CD14-positive monocyte (primary cell): ENCODE results near the gene CCNK. TPM values are rescaled to one million over a fixed set of nuclear protein-coding genes. Genes with fewer than 3 reads are reported as not detected.
A peak's percentile ranks its signal among the peaks of the same experiment; 100 is the strongest.

Experiments
- DNase-seq, 3 donors: peaks; one replicate each; pipeline ENCODE4 v3.0.0-alpha.2; 2011 to 2022
- H2AFZ ChIP-seq: 2 replicates; pipeline ENCODE4 v1.6.0; 2012; ENCODE audit warnings: mild to moderate bottlenecking, low read depth, low read length, inconsistent platforms; ENCODE audit not compliant: insufficient read depth, poor library complexity, severe bottlenecking
- H3K27ac ChIP-seq, 2 donors: 1 replicate in 1 of 2; 2 replicates in 1 of 2; pipeline ENCODE4 v1.5.1; 2012 to 2013; ENCODE audit warnings: low read length in 2 of 2, control low read depth in 1 of 2, inconsistent platforms in 1 of 2, low read depth in 1 of 2, mild to moderate bottlenecking in 1 of 2
- H3K27me3 ChIP-seq, 2 donors: one replicate each; pipeline versions ENCODE4 v1.6.0 to v1.6.1; 2011 to 2013; ENCODE audit warnings: low read length in 2 of 2; ENCODE audit not compliant: control insufficient read depth in 2 of 2, insufficient read depth in 2 of 2
- H3K36me3 ChIP-seq, 2 donors: replicated peaks in 1 of 2; 1 replicate in 1 of 2; 2 replicates in 1 of 2; pipeline versions ENCODE4 v1.5.1 to v1.6.1; 2012 to 2013; ENCODE audit warnings: low read length in 2 of 2, control low read depth in 1 of 2, inconsistent platforms in 1 of 2, mild to moderate bottlenecking in 1 of 2; ENCODE audit not compliant: insufficient read depth in 2 of 2, control insufficient read depth in 1 of 2
- H3K4me1 ChIP-seq, 2 donors: 1 replicate in 1 of 2; 2 replicates in 1 of 2; pipeline versions ENCODE4 v1.5.1 to v1.6.1; 2012 to 2013; ENCODE audit warnings: low read length in 2 of 2, control low read depth in 1 of 2, inconsistent platforms in 1 of 2, mild to moderate bottlenecking in 1 of 2, moderate library complexity in 1 of 2; ENCODE audit not compliant: insufficient read depth in 2 of 2, control insufficient read depth in 1 of 2
- H3K4me2 ChIP-seq: replicated peaks from 2 replicates; pipeline ENCODE3; 2012; ENCODE audit warnings: low read length, moderate library complexity, mild to moderate bottlenecking; ENCODE audit not compliant: poor library complexity, severe bottlenecking; ENCODE audit errors: extremely low read depth
- H3K4me3 ChIP-seq, 3 experiments: fragments of 200-600 bp in 1 of 3; sonication (generic) in 1 of 3; replicated peaks in 1 of 3; 1 replicate in 2 of 3; 2 replicates in 1 of 3; pipeline ENCODE4 v1.5.1; 2011 to 2013; ENCODE audit warnings: low read length in 3 of 3, mild to moderate bottlenecking in 3 of 3, control low read depth in 2 of 3, low read depth in 2 of 3, inconsistent platforms in 1 of 3, moderate library complexity in 1 of 3
- H3K79me2 ChIP-seq: 2 replicates; pipeline ENCODE4 v1.6.0; 2012; ENCODE audit warnings: mild to moderate bottlenecking, control low read depth, inconsistent platforms, low read length, moderate library complexity; ENCODE audit not compliant: insufficient read depth
- H3K9ac ChIP-seq: 2 replicates; pipeline ENCODE4 v1.6.0; 2017; ENCODE audit warnings: low read length, mild to moderate bottlenecking; ENCODE audit not compliant: insufficient read depth, poor library complexity, severe bottlenecking
- H3K9me3 ChIP-seq, 2 donors: replicated peaks in 1 of 2; 1 replicate in 1 of 2; 2 replicates in 1 of 2; pipeline versions ENCODE4 v1.5.1 to v1.6.1; 2012 to 2013; ENCODE audit warnings: low read length in 2 of 2, control low read depth in 1 of 2; ENCODE audit not compliant: control insufficient read depth in 1 of 2, insufficient read depth in 1 of 2
- H4K20me1 ChIP-seq: 2 replicates; pipeline ENCODE4 v1.6.0; 2012; ENCODE audit warnings: mild to moderate bottlenecking, low read length, control low read depth, moderate library complexity; ENCODE audit not compliant: insufficient read depth
- H3K27ac Mint-ChIP-seq, 7 donors: one replicate each; pipeline ENCODE4 v1.8.0; 2020; ENCODE audit warnings: mild to moderate bottlenecking in 7 of 7, mixed read lengths in 7 of 7, moderate library complexity in 6 of 7, inconsistent platforms in 2 of 7
- H3K27me3 Mint-ChIP-seq, 3 donors: one replicate each; pipeline ENCODE4 v1.8.0; 2021 to 2022; ENCODE audit warnings: low read depth in 3 of 3, mild to moderate bottlenecking in 3 of 3, mixed read lengths in 3 of 3, moderate library complexity in 3 of 3, inconsistent platforms in 1 of 3
- H3K36me3 Mint-ChIP-seq, 2 donors: one replicate each; pipeline ENCODE4 v1.8.0; 2020; ENCODE audit warnings: mixed read lengths in 2 of 2, inconsistent platforms in 1 of 2, mild to moderate bottlenecking in 1 of 2
- H3K4me1 Mint-ChIP-seq: one replicate; pipeline ENCODE4 v1.8.0; 2020; ENCODE audit warnings: mild to moderate bottlenecking, mixed read lengths
- H3K4me3 Mint-ChIP-seq, 2 donors: one replicate each; pipeline ENCODE4 v1.8.0; 2020; ENCODE audit warnings: mild to moderate bottlenecking in 2 of 2, mixed read lengths in 2 of 2, moderate library complexity in 1 of 2
- H3K9me3 Mint-ChIP-seq, 7 donors: one replicate each; pipeline ENCODE4 v1.8.0; 2020 to 2022; ENCODE audit warnings: mixed read lengths in 7 of 7, mild to moderate bottlenecking in 6 of 7, moderate library complexity in 6 of 7, inconsistent platforms in 2 of 7
- WGBS: methylation state at CpG from one replicate; pipeline ENCODE4 v1.1.5; 2013; ENCODE audit warnings: missing lambda C conversion rate; ENCODE audit not compliant: insufficient coverage; 5-methylcytosine and 5-hydroxymethylcytosine counted together
- intact Hi-C, 2 donors: fragments of 100-400 bp; cut with micrococcal nuclease; formaldehyde crosslinking; loops; one replicate each; pipeline versions ENCODE4 v1.15.0 to v1.15.1; 2023
- polyA plus RNA-seq, 3 donors: library from polyadenylated mRNA; depleted of rRNA in 1 of 3; unstranded in 2 of 3; stranded (reverse) in 1 of 3; fragments of 300-500 nt in 2 of 3; fragments of >200 nt in 1 of 3; fragmentation: Illumina TruSeq in 2 of 3; gene quantifications; 1 replicate in 2 of 3; 2 replicates in 1 of 3; pipeline ENCODE4 v1.2.3, GENCODE V29; 2012 to 2021
- TF ChIP-seq, protein P1 (sequence below): fragments of 200-600 bp; IDR thresholded peaks from one replicate; pipeline ENCODE4 v1.8.0; 2022; ENCODE audit warnings: antibody characterized with exemption, mild to moderate bottlenecking

The CCNK gene
- polyA plus RNA-seq, 3 donors, result 7.7 to 21.5 (median 14.7) TPM

- Mint-ChIP-seq H3K4me3 (no peak overlapping the region), H3K36me3 (peaks cover 0 to 3% of the 10 kb centered on the region in 2 donors), H3K9me3 (no peaks in the 10 kb centered on the region), H3K4me1 (peaks cover 28% of the 10 kb centered on the region), H3K27me3 (no peaks in the 10 kb centered on the region), H3K27ac (peak overlapping the region in 2 of 7 donors; percentile 2 to 51)
- no CpG with 5 or more reads among the region's 4 CpGs for WGBS
- no peak overlapping the region for H3K4me3 ChIP-seq
- intact Hi-C loops, result no loop called here
- H3K4me2 ChIP-seq, result no peak overlapping the region
- no peaks in the 10 kb centered on the region for H3K9me3 ChIP-seq
- no peak overlapping the region for H2AFZ ChIP-seq
- no peak for DNase-seq
- H3K79me2 ChIP-seq, result peaks cover 100% of the 10 kb centered on the region
- H4K20me1 ChIP-seq, result peaks cover 98% of the 10 kb centered on the region
- no peaks in the 10 kb centered on the region for H3K27me3 ChIP-seq
- H3K36me3 ChIP-seq, result no peaks in the 10 kb centered on the region
- no peak overlapping the region for H3K9ac ChIP-seq
- peak overlapping the region in 1 of 2 donors; percentile 22 for H3K27ac ChIP-seq
- H3K4me1 ChIP-seq, result peaks cover 11 to 18% of the 10 kb centered on the region in 2 donors
- TF ChIP-seq, protein P1, sequence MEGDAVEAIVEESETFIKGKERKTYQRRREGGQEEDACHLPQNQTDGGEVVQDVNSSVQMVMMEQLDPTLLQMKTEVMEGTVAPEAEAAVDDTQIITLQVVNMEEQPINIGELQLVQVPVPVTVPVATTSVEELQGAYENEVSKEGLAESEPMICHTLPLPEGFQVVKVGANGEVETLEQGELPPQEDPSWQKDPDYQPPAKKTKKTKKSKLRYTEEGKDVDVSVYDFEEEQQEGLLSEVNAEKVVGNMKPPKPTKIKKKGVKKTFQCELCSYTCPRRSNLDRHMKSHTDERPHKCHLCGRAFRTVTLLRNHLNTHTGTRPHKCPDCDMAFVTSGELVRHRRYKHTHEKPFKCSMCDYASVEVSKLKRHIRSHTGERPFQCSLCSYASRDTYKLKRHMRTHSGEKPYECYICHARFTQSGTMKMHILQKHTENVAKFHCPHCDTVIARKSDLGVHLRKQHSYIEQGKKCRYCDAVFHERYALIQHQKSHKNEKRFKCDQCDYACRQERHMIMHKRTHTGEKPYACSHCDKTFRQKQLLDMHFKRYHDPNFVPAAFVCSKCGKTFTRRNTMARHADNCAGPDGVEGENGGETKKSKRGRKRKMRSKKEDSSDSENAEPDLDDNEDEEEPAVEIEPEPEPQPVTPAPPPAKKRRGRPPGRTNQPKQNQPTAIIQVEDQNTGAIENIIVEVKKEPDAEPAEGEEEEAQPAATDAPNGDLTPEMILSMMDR, result no peak
Observed at GRCh38 chr14:99472937-99473336, 8.3 kb upstream of the CCNK start.

DNA sequence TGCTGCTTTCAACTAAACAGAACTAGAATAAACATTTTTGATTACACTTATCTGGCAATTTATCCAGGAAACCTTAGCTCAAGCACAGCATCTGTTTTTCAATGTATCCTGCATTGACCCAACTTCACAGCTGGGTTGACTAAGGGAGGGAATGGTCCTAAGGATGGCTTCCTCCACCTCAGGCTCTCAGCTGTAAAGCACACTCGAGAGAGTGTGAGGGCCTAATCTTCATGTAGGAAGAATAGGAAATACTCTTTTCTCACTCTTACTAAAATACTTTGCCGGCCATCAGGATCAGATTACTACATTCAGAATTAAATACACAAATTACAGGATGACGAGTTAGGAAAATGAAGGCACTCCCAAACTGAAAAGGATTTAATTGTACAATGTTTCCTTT is 7.8 kb upstream of the CCNK start:
- H3K79me2 ChIP-seq, result peaks cover 100% of the 10 kb centered on the region
- TF ChIP-seq, protein P1, result no peak
- H3K4me1 ChIP-seq, result peaks cover 11 to 22% of the 10 kb centered on the region in 2 donors
- H3K27me3 Mint-ChIP-seq, result no peaks in the 10 kb centered on the region
- H2AFZ ChIP-seq, result no peak overlapping the region
- no peaks in the 10 kb centered on the region for H3K27me3 ChIP-seq
- H3K36me3 ChIP-seq, result no peaks in the 10 kb centered on the region
- no peaks in the 10 kb centered on the region for H3K9me3 Mint-ChIP-seq
- H3K36me3 Mint-ChIP-seq, result peaks cover 0 to 3% of the 10 kb centered on the region in 2 donors
- H3K4me3 Mint-ChIP-seq, result no peak overlapping the region
- intact Hi-C loops, result no loop called here
- no peak overlapping the region for H3K27ac Mint-ChIP-seq
- peaks cover 98% of the 10 kb centered on the region for H4K20me1 ChIP-seq
- no peak overlapping the region for H3K4me2 ChIP-seq
- WGBS, result 88% methylated on average over 1 of the region's 3 CpGs
- DNase-seq, result no peak
- H3K4me3 ChIP-seq, result no peak overlapping the region
- no peak overlapping the region for H3K9ac ChIP-seq
- peak overlapping the region in 1 of 2 donors; percentile 22 for H3K27ac ChIP-seq
- no peaks in the 10 kb centered on the region for H3K9me3 ChIP-seq
- H3K4me1 Mint-ChIP-seq, result peaks cover 33% of the 10 kb centered on the region
